Stimulated activated CD4-positive, alpha-beta T cell treated with anti-CD3 and anti-CD28 coated beads, TNF-alpha, amount 100 ng/mL, for 24 hours (primary cell): ENCODE data around the gene PDHB.

Source experiments
- DNase-seq, 3 experiments: peaks; one replicate each; pipeline ENCODE4 v3.0.0-alpha.2; 2020; ENCODE audit warnings: low read depth in 3 of 3

The PDHB gene

DNA sequence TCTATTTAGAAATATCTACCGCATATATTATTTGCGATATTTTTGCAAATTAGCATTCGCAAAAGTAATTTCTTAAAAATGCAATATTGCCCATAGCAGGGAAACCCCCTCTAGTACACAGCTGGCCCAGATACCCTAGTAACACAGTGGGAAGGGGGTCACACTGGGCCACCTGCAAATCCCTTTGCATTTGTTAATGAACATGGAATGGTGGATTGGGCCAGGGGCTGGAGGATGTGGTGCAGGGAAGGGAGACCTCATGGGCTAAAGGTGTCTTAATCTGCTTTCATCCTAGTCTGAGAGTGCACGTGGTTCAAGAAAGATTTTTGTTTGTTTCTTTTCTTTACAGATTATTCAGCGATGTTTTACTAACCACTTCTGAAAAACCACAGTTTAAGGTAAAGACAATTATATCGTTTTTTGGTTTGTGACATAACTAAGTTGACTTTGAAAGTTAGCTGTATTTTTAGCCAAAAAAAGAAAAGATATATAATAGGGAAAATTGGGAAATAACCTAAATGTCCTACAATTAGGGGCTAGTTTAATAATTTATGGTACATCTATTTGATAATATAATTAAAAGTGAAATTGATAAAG lies 30.0 kb downstream of the PDHB start:
- no peak for DNase-seq

DNA sequence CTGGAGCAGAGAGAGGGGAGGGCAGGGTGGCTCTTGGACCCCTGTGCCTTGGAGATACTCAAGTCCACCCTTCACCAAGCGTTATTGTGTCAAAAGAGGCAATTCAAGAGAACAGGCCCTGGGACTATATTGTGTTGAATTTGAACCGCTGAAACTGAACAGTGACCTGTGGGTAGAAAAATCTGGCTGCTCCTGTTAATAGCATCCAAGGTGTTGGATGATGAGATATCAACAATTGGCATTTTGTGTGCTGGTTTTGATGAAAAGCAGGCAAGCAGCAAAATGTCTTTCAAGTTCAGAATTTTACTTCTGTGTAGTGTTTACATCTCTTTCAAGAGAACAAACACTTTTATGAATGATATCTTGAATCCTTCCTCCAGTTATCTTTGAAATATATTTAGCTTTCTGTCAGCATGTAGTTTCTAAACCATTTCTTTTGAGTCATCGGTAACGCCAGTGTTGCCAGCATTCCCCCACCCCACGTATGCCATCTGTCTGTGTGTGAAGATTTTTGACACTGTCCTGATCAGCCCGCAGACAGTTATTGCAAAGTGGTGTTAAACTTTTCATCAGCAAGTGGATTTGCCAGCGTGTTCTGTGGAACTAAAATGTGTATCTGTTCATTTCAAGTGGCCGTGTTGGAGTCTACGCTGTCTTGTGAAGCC lies 34.8 kb downstream of the PDHB start:
- no peak for DNase-seq

DNA sequence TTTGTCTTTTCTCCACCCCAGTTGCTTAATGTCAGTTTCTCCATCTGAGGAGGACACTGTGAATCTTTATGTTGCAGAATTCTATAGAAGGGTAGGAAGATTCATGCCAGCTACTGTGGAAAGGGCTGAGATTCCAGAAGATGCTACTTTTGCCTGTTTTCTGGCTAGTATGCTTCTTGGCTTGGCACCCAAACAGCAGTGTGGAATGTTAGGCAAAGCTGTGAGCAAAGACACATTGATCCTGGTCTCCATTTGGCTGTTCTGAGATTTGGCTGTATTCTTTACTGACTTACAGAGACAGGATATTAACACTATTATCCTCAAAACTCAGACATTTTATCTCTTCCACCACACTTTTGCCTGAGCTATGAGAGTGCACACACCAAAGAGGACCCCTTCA lies 39.3 kb downstream of the PDHB start:
- no peak for DNase-seq

DNA sequence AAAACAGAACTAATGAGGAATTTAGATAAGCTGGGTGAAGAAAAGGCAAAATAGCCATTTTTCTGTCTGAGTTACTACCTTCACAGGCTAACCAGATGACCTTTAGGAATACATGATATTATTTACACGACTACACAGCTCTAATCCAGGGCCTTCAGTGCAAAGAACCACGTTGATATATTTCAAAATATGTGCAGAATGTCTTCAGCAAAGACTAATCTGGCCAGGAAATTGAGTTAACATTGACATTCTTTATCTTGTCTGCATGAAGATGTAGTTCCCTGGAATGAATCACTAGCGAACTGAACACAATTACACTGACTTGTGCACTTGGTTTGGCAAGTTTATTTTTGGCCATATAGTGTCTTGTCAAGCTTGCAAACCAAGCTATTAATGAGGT lies 41.5 kb downstream of the PDHB start:
- DNase-seq, result no peak

DNA sequence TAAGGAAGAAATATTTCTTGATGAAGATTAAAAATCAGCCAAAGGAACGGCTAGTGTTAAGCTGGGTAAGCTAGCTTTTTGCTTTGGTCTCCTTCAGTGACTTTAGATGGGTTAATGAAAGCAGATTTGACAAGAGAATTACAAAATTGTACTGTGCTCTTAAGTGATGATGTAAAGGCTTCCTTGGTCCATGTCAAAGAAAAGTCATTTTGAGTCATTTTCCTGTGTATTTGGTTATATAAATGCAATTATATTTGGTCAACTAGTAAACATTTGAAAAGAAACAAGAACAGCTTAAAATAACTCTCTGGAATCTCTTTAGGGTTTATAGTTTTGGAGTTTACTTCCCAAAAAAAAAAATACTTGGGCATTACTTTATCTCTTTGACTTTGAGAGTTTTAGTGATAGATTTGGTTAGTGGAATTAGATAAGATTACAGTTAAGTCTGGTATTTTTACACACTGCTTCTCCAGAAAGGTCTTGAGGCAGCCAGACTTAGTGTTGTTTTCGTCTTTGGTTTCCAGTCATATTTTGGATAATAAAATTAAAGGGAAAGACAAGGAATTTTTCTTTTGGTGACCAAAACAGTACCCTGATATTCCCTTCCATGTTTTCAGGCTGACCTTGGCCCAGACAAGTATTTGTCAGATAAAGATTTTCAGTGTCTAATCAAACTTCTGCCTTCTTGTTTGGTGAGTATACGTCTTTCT lies 42.3 kb downstream of the PDHB start:
- no peak for DNase-seq

DNA sequence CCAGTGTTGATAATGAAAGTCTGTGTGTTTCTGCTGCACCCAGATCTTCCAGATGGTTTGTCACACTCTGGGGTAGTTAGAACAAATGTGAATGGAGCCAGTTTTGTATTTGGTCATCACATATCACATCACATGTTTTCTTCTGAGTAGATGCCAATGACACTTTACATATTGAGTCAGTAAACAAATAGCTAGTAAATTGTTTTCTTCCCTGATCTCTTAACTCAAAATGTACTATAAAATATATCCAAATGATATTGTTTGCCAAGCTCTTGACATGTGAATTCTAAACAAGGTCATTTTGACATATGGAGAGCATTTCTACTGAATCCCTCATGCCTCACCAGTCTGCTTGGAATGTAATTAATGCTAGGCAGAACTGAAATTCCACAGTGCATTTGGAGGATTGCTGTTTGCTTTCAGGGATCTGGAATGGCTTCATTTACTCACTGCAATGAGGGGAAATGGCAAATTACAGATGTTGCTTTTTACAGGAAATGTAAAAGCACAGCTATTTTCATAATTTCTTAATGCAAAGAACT lies 45.0 kb downstream of the PDHB start:
- DNase-seq, result no peak

DNA sequence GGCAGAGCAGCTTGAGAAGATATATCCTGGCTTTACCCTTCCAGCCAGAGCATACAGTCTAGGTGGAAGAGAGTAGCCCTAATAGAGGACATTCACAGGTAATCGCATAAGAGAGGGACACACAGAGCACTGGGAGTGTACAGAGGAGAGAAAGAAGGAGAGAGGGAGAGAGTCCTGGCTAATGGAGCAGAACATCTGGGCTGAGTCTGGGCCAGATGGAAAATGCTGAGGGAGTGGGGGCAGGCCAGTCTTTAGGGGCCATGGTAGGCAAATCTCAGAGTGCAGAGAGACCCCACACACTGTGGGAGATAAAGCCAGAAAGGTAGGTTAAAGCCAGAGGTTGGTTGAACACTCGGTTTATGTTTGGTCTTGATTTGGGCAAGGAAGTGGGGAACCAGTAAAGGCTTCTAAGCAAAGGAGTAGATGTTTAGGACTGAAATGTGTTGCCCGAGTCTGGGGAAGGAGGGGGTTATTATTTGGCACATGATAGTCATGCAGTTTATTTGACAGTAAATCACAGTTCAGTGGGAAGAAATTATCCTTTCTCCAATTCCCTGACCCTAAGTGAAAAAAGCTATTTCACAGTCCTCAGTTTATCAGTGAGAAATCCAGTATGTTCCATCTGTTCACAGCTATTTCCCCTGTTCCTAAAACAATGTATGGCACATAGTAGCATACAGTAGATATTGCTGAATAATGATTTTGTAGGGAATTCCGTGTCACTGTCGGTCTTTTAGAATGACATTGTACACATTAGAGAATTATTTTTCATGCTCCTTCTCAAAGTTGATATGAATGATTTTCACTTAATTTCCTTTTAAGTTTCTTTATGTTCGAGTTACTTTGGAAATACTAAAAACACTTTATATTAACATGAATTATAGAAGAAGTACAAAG lies 45.7 kb downstream of the PDHB start:
- DNase-seq, result no peak

DNA sequence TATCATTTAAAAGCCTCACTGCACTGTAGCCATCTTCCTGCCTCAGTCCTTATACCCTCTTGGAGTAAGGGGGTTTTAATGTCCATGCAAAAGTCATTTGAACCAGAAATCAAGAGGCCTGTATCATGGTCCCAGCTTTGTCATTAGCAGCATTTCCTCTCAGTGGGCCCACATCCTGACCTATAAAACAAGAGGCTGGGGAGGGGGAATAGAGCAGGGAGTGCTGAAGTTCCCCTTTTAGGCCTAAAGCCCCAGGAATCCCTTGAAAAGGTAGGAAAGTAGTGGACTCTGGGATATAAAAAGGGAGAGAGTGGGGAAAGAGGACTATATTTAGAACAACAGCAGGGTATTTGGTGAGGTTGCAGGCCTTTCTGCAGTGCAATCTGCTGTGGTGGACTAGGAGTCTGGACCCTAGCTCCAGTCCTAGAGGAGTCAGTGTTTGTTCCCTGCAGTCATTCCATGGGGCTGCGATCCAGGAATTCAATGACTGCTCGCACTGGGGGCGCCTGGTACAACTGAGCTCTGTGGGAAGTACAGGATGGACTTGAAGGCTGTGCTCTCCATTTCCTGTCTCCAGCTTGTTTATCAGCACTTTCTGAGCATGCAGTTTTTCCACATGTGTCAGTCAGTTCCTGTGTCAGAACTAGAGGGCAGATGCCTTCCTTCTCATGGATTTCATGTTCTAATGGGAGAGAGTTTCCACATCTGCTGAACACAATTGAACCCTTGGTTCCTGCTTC lies 46.8 kb downstream of the PDHB start:
- no peak for DNase-seq

DNA sequence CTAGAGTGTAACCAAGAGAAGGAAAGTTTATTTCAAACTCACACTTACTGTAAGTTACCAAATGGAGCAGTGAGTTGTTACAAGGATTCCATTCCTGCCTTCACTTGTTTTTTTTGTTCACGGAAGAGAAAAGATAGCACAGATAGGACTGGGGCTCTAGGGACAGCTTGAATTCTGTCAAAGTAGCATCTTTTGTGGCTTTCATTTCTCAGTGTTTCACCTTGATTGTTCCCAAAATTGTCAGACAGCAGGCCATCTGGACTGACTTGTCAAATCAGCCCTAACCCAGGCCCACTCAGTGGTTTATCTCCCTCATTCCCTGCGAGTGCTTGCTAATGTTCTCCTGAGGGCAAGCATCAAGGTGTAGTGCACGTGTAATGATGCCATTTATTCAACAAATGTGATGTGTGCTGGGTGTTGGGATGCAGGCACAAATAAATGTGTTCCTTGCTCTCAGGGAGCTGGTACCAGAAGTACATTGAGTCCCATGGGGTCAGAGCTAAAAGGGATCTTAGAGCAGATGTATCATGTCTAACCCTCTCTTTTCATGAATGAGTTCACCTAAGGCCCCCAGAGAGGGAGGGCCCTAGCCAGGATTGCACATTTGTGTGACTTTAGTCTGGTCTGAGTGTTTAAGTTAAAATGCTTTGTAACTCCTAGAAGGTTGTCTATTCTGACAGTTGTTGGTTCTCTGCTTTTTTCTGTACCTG lies 49.1 kb downstream of the PDHB start:
- DNase-seq, result no peak

DNA sequence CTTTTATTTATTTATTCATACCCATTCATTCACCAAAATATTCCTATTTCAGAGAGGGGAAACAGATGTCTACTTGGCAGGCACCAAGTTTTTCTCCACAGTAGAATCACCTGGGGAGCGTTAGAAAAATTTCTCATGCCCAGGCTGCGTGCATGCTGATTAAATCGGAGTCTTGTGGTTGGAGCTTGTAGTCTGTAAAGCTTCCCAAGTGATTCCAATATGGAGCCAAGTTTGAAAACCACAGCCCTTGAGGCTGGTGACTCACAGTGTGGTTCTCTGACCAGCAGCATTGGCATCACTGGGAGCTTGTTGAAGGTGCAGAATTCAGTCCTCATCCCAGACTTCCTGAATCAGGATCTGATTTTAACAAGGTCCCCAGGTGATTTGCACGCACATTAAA lies 49.7 kb downstream of the PDHB start:
- no peak for DNase-seq

DNA sequence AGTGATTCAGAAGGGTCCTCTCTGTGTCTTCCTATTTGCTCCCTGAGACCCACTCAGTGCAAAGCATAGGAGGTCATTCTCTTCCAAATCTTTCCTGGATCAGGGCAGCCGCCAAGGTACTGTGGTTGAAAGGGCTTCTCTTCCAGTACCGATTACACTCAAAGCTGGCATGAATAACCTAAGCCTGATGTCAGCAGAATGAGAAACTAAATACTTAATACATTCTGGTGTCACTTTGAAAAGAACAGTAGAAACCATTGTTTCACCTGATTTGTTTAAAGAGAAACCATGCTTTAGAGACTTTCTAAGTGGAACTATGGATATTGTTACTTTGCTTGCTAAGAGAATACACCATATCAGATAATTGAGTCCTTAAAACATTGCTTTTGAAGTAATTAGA lies 50.2 kb downstream of the PDHB start:
- no peak for DNase-seq

DNA sequence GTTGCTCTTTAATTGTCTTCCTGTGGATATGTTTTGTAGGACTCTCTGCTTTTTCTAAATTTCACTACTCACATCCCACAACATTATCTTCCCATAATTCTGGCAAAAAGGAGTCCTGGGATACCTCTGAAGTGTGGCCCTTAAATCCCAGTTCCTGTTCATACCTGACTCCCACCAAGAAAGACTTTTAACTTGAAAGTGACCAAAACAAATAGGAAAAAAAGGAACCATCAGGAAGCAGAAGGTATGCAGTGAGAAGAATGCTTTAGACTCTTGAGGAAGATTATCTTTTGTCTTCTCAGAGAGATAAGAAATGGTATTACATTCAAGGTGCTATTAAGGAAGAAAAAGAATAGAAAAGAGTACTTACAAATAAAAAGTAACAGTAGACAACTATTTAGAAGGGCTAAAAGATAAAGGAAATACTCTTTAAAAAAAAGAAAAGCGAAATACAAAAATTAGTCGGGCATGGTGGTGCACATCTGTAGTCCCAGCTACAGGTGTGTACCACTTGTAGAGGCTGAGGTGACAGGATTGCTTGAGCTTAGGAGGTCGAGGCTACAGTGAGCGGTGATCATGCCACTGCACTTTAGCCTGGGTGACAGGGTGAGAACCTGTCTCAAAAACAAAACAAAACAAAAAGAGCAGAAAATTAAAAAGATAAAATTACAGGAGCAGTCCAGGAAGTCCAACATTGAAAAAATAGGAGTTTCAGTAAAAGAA lies 54.1 kb downstream of the PDHB start:
- no peak for DNase-seq

DNA sequence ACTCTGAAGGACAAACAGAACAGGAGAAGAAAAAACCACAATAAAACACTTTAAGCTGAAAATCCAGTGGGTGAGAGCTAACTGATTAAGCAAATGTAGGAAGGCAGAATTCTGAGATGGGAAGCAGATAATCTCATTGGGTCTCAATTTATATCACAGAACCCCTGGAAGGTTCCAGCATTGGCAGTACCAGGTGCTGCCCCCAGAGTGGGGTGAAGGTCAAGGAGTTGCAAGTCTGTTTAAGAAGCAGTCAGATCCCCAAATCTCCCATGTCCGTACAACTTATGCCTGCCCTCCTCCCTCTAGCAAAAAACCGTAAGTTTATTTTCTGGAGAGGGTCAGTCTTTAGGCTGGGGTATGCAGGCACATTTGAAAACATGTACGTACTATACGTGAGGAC lies 55.9 kb downstream of the PDHB start:
- no peak for DNase-seq
